ENCODE data around the gene AVL9. TPM values are rescaled to one million over a fixed set of nuclear protein-coding genes. Genes with fewer than 3 reads are reported as not detected.

The AVL9 gene
- total and polyA plus RNA-seq, 9 of the 15 experiments (the other 6 are each of a cell fraction or from before 2014, with no cell fraction given), result 6.4 to 66.2 (median 30.1) TPM

DNA sequence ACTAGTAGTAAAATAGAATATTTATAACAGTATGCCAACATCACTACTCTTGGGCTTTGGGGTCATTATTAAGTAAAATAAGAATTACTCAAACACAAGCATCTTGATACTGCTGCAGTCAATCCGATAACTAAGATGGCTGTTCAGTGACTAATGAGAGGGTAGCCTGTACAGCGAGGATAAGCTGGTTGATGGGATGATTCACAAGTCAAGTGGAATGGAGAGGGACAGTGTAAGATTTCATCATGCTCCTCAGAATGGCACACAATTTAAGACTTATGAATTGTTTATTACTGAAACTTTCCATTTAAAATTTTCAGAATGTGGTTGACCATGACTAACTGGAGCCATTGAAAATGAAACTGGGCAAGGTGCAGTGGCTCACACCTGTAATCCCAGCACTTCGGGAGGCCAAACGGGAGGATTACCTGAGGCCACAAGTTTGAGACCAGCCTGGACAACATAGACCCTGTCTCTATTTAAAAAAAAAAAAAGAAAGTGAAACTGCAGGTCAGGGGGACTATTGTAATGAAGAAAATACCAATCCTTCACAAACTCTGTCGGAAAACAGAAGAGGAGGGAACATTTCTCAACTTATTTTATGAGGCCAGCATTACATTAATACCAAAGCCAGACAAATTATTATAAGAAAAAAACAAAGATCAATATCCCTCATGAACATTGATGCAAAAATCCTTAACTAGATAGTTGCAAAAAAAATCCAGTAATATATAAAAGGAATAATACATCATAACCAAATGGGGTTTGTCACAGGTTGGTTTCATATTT is 11.2 kb downstream of the AVL9 start (continued):
- peak; percentile 84 for TF ChIP-seq MYC (IDR thresholded peaks at IDR 0.05; ENCODE audit: low read depth, low read length)
- no peak for TF ChIP-seq MYC (CRISPR knock-in tag; IDR thresholded peaks at IDR 0.05; ENCODE audit: borderline replicate concordance, low read depth)
- no peak for TF ChIP-seq ZNF217 (CRISPR knock-in tag; IDR thresholded peaks at IDR 0.05)
- peak; percentile 97 for TF ChIP-seq IRF9 (tag; IDR thresholded peaks at IDR 0.05)
- TF ChIP-seq, protein P1, sequence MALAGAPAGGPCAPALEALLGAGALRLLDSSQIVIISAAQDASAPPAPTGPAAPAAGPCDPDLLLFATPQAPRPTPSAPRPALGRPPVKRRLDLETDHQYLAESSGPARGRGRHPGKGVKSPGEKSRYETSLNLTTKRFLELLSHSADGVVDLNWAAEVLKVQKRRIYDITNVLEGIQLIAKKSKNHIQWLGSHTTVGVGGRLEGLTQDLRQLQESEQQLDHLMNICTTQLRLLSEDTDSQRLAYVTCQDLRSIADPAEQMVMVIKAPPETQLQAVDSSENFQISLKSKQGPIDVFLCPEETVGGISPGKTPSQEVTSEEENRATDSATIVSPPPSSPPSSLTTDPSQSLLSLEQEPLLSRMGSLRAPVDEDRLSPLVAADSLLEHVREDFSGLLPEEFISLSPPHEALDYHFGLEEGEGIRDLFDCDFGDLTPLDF (CRISPR knock-in tag; IDR thresholded peaks at IDR 0.05), result no peak
- TF ChIP-seq ATF1 (CRISPR knock-in tag; IDR thresholded peaks at IDR 0.05), result no peak
- TF ChIP-seq ATF1 (tag; IDR thresholded peaks at IDR 0.05), result peak; percentile 32; the same call in 1 of the 2 replicates
- TF ChIP-seq CCNT2 (IDR thresholded peaks at IDR 0.05; ENCODE audit: borderline replicate concordance, extremely low read depth, insufficient read length, low read depth, low read length), result peak; percentile 46
- TF ChIP-seq ZNF124 (CRISPR knock-in tag; IDR thresholded peaks at IDR 0.05), result no peak
- peak; percentile 71 to 83; a peak in 3 of 4 replicates for TF ChIP-seq ARNT (IDR thresholded peaks at IDR 0.05)
- peak; percentile 94 for TF ChIP-seq TEAD4 (IDR thresholded peaks at IDR 0.05; ENCODE audit: low read length)
- TF ChIP-seq TEAD4 (CRISPR knock-in tag; IDR thresholded peaks at IDR 0.05; ENCODE audit: borderline replicate concordance), result no peak
- peak; percentile 93 for TF ChIP-seq BRD4 (IDR thresholded peaks at IDR 0.05)
- TF ChIP-seq ZNF583 (CRISPR knock-in tag; IDR thresholded peaks at IDR 0.05), result 0 out of 2 replicates have a peak, but pooled peaks have one; percentile 39
- TF ChIP-seq ZNF584 (CRISPR knock-in tag; IDR thresholded peaks at IDR 0.05; ENCODE audit: low read depth), result peak; percentile 72
- peak; percentile 37 for TF ChIP-seq GABPA (tag; conservative IDR thresholded peaks at IDR 0.05; ENCODE audit: low read depth)
- TF ChIP-seq ZNF408 (CRISPR knock-in tag; IDR thresholded peaks at IDR 0.05; ENCODE audit: low read depth), result no peak
- no peak for TF ChIP-seq NR4A1 (CRISPR knock-in tag; IDR thresholded peaks at IDR 0.05)
- TF ChIP-seq NR4A1 (tag; IDR thresholded peaks at IDR 0.05), result peak; percentile 92
- no peak for TF ChIP-seq ZNF324 (CRISPR knock-in tag; IDR thresholded peaks at IDR 0.05)
- TF ChIP-seq NFIC (IDR thresholded peaks at IDR 0.05), result peak; percentile 58
- TF ChIP-seq KLF1 (tag; IDR thresholded peaks at IDR 0.05), result 0 out of 2 replicates have a peak, but pooled peaks have one; percentile 35
- peak; percentile 64; the same call in 1 of the 2 replicates for TF ChIP-seq FOXM1 (IDR thresholded peaks at IDR 0.05; ENCODE audit: low read depth)
- no peak for TF ChIP-seq FOXM1 (CRISPR knock-in tag; IDR thresholded peaks at IDR 0.05; ENCODE audit: low read depth)
- TF ChIP-seq NBN (IDR thresholded peaks at IDR 0.05; ENCODE audit: low read depth), result peak; percentile 70
- no peak for TF ChIP-seq SRSF7 (optimal IDR thresholded peaks at IDR 0.05; ENCODE audit: low read depth, low read length)
- TF ChIP-seq, protein P2, sequence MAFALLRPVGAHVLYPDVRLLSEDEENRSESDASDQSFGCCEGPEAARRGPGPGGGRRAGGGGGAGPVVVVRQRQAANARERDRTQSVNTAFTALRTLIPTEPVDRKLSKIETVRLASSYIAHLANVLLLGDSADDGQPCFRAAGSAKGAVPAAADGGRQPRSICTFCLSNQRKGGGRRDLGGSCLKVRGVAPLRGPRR (CRISPR knock-in tag; IDR thresholded peaks at IDR 0.05), result no peak

Data from K562 (cell line).